Gastroesophageal sphincter (tissue), 3 donors: ENCODE measurements around the gene ZNF385B.

Source experiments
- CTCF ChIP-seq, 4 experiments: fragments of 200-600 bp in 2 of 4; fragments of 450-650 bp in 2 of 4; sonication (generic) in 1 of 4; IDR thresholded peaks; one replicate each; pipeline ENCODE4 v1.5.1; 2017 to 2019; ENCODE audit warnings: antibody characterized with exemption in 4 of 4, mild to moderate bottlenecking in 2 of 4, moderate library complexity in 2 of 4
- POLR2A ChIP-seq, 2 donors: fragments of 450-650 bp; IDR thresholded peaks; one replicate each; pipeline ENCODE4 v1.6.1; 2017; ENCODE audit warnings: antibody characterized with exemption in 2 of 2, mild to moderate bottlenecking in 2 of 2, moderate library complexity in 1 of 2
- POLR2AphosphoS5 ChIP-seq: sonication (generic); formaldehyde crosslinking; IDR thresholded peaks from one replicate; pipeline ENCODE4 v1.6.1; 2017; ENCODE audit warnings: antibody characterized with exemption

DNA sequence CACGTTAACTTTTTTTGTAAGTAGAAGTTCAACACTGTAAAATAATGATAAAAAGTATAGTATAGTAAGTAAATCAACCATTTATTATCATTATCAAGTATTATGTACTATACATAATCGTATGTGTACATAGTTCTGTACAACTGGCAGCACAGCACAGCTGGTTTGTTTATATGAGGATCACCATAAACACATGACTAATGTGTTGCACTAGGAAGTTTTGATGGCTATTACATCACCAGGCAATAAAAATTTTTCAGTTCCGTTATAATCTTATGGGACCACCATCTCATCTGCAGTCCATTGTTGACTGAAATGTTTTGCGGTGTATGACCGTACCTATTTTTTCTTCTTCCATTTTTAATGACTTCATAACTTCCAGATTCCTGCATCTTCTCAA lies 39.2 kb upstream of the ZNF385B start:
- no peak for TF ChIP-seq CTCF (IDR thresholded peaks at IDR 0.05)
- TF ChIP-seq POLR2AphosphoS5: no peak
- TF ChIP-seq POLR2A (IDR thresholded peaks at IDR 0.05): no peak
